Epithelial cell of proximal tubule (primary cell): Measurements from ENCODE around the gene CDNF. TPM values are rescaled to one million over a fixed set of nuclear protein-coding genes. Genes with fewer than 3 reads are reported as not detected.

Experiments
- DNase-seq: peaks from one replicate; pipeline ENCODE4 v3.0.0-alpha.2; 2011; ENCODE audit warnings: low read depth
- H3K4me3 ChIP-seq: 2 replicates; pipeline ENCODE4 v1.5.1; 2011; ENCODE audit warnings: low read depth, mild to moderate bottlenecking, low read length
- total RNA-seq: library from RNA; depleted of rRNA; stranded (reverse); fragments of >200 nt; gene quantifications from 2 replicates; pipeline ENCODE4 v1.2.3, GENCODE V29; 2015
- TF ChIP-seq, protein P1 (sequence below): conservative IDR thresholded peaks from 2 replicates; pipeline ENCODE4 v1.5.1; 2012; ENCODE audit warnings: low read depth, mild to moderate bottlenecking, low read length

CDNF gene
- total RNA-seq, 1 donor from 2014 or later, result not detected

DNA sequence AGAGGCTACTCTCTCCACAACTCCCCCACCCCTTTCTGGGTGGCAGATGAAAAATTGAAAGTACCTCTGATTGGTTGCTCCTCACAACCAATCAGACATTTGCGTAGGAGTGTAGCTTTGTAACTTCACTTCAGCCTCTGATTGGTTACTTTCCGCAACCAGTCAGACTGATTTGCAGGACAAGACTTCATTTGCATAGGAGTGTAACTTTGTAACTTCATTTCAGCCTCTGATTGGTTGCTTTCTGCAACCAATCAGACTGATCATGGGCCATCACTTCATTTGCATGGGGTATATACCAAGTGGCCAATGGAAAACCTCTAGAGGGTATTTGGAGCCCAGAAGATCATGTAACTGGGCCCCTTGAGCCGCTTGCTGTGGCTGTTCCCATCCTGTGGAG, 25.6 kb downstream of the CDNF start:
- TF ChIP-seq, protein P1, sequence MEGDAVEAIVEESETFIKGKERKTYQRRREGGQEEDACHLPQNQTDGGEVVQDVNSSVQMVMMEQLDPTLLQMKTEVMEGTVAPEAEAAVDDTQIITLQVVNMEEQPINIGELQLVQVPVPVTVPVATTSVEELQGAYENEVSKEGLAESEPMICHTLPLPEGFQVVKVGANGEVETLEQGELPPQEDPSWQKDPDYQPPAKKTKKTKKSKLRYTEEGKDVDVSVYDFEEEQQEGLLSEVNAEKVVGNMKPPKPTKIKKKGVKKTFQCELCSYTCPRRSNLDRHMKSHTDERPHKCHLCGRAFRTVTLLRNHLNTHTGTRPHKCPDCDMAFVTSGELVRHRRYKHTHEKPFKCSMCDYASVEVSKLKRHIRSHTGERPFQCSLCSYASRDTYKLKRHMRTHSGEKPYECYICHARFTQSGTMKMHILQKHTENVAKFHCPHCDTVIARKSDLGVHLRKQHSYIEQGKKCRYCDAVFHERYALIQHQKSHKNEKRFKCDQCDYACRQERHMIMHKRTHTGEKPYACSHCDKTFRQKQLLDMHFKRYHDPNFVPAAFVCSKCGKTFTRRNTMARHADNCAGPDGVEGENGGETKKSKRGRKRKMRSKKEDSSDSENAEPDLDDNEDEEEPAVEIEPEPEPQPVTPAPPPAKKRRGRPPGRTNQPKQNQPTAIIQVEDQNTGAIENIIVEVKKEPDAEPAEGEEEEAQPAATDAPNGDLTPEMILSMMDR, result no peak
- H3K4me3 ChIP-seq, result no peak overlapping the region
- no peak for DNase-seq

DNA sequence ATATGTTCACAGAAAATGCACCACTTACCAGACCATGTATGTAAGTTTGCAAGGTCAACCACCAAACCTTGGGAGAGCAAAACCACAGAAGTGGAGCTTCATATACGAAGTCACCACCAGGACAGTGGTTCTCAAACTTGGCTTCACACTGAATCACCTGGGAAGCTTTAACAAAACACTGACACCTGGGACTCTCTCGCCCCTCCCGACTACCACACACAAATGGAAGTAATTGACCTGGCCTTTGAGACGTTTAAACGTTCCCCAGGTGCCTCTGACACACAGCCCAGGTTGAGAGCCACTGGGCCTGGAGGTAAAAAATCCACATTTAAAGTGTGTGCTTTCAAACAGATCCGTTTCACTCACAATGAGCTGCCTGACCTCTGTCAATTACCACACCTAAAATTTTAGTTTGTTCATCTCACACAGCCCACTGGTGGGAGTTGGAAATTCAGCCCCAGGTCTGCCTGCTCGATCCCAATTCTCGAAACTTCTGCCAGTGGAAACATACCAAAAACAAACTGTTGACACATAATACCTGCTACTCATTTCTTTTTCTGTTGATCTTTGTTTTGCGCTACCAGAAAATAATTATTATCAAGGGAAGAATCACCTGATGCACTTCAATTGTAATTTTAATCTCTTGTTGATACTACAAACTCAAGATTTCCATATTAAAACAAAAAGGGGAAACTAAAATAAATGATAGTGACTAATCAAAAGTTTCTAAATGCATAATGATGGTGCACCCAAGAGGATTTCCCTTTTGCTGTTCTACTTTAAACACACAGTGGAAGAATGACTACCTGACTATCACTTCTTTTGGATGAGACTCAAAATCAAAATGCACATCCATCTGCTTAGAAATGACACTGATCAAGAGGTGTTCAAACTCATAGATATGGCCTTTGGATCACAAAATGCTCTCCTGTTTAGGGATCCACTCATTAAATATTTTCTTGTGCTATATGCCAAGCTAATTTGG, 26.6 kb downstream of the CDNF start:
- no peak for DNase-seq
- H3K4me3 ChIP-seq, result no peak overlapping the region
- TF ChIP-seq, protein P1, result no peak

DNA sequence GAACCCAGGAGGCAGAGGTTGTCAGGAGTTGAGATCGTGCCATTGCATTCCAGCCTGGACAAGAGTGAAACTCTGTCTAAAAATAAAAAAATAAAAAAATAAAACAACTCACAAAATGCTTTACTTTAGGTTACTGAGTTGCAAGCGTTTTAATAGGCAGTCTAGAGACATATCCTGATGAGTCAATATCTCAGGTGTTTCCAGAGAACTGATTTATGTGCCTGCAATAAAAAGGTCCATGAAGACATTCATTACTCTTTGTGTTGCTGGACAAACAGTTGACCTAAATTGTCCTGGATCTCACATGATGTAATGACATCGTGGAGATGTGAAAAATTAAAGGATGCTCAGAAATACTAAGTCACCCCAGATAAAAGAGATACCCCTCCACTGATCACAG, 31.5 kb downstream of the CDNF start:
- no peak for DNase-seq
- no peak overlapping the region for H3K4me3 ChIP-seq

DNA sequence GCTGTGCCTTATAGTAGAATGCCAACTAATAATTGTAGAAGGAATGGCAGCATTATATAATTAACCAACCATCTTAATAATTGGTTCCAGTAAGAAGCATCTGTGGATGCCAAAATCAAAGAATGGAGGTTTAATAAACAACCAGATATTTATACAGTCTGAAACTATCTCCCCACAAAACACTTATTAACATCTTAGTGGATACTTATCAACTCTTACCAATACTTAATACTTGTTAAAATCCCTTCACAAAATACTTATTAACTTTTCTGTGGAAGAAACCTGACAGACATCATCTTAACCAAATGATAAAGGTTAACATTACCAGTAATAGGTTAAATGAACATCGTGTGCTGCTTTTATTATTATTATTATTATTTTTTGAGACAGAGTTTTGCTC, 34.0 kb downstream of the CDNF start:
- TF ChIP-seq, protein P1, result no peak
- DNase-seq, result no peak
- no peak overlapping the region for H3K4me3 ChIP-seq

More for the DNA sequence above, 31.5 kb downstream of the CDNF start:
- TF ChIP-seq, protein P1, result no peak

DNA sequence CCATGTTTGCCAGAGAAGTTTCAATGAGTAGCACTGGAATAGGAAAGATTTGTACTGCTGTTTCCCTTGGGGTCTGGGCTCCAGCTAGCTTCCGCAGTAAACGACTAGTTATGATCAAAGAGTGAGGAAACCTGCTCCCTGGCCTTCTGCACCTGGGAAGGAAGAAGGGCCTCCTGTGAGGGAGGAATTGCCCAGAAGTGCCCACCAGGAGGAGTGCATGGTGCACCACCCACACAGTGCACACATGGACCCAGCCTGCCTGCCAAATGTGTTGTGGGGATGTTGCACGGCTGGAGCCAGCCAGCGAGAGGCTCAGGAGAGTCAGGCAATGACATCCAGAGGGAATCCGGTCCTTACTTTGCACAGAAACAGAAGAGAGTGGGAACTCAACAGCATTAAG, 36.1 kb downstream of the CDNF start:
- TF ChIP-seq, protein P1, result peak; percentile 31
- H3K4me3 ChIP-seq, result no peak overlapping the region
- no peak for DNase-seq

DNA sequence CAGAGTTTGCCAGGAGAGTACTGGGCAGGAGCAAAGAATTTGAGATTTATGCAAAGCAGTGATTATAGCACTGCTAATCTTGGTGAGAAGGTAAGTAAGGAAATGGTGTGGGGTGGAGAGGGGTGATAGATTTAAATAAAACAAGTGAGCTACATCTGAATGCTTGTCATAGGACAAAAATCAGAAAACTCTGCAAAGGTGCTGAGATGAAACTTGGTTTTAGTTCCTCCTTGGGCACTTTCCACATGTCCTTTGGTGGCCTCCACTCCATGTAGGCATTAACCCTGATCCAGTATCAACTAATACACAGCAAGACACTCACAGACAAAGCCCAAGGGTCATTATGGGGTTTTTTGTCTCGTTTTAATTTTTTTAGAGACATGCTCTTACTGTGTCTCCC, 37.4 kb downstream of the CDNF start:
- TF ChIP-seq, protein P1, result no peak
- no peak overlapping the region for H3K4me3 ChIP-seq
- DNase-seq, result no peak
